HFF-Myc (cell line): Measurements from ENCODE around the gene CADM3.

Experiments
- DNase-seq: peaks from one replicate; pipeline ENCODE4 v3.0.0-alpha.2; 2011; ENCODE audit warnings: low read depth; ENCODE audit errors: extremely low read depth
- H3K4me3 ChIP-seq: replicated peaks from 2 replicates; pipeline ENCODE4 v1.5.1; 2011; ENCODE audit warnings: low read depth, mild to moderate bottlenecking, control low read depth, low read length
- CTCF ChIP-seq: IDR thresholded peaks from 2 replicates; pipeline ENCODE4 v1.5.1; 2012; ENCODE audit warnings: mild to moderate bottlenecking, low read depth, low read length, control low read depth; ENCODE audit errors: missing control alignments

The CADM3 gene

GRCh38 chr1:159205225-159205624 is 33.8 kb downstream of the CADM3 start:
- TF ChIP-seq CTCF, result no peak
- no peak overlapping the region for H3K4me3 ChIP-seq
- DNase-seq, result no peak

GRCh38 chr1:159206110-159206509 is 34.7 kb downstream of the CADM3 start:
- DNase-seq, result no peak
- no peak for TF ChIP-seq CTCF
- H3K4me3 ChIP-seq, result no peak overlapping the region

- H3K4me3 ChIP-seq, result no peak overlapping the region
- no peak for DNase-seq
- no peak for TF ChIP-seq CTCF
Observed at GRCh38 chr1:159207080-159207479, 35.7 kb downstream of the CADM3 start.

GRCh38 chr1:159207774-159208173 is 36.4 kb downstream of the CADM3 start:
- DNase-seq, result no peak
- TF ChIP-seq CTCF, result no peak
- no peak overlapping the region for H3K4me3 ChIP-seq

GRCh38 chr1:159208175-159208825 is 36.9 kb downstream of the CADM3 start:
- TF ChIP-seq CTCF, result no peak
- H3K4me3 ChIP-seq, result no peak overlapping the region
- DNase-seq, result no peak

GRCh38 chr1:159209061-159209460 is 37.6 kb downstream of the CADM3 start:
- no peak for TF ChIP-seq CTCF
- H3K4me3 ChIP-seq, result no peak overlapping the region
- no peak for DNase-seq
